Hepatocyte (in vitro differentiated cells): ENCODE results near the gene AGMAT. TPM values are rescaled to one million over a fixed set of nuclear protein-coding genes. Genes with fewer than 3 reads are reported as not detected.

Experiments used
- DNase-seq: peaks from one replicate; pipeline ENCODE4 v3.0.0-alpha.2; 2016; ENCODE audit warnings: low spot score
- H2AFZ ChIP-seq: fragments of 200-600 bp; sonication (generic); 2 replicates; pipeline ENCODE4 v1.6.0; 2016; ENCODE audit warnings: antibody characterized with exemption, mild to moderate bottlenecking
- H3K27ac ChIP-seq: fragments of 200-600 bp; sonication (generic); 2 replicates; pipeline ENCODE4 v1.5.1; 2016; ENCODE audit warnings: mild to moderate bottlenecking
- H3K27me3 ChIP-seq: fragments of 200-600 bp; sonication (generic); 2 replicates; pipeline ENCODE4 v1.6.1; 2016
- H3K36me3 ChIP-seq: fragments of 200-600 bp; sonication (generic); replicated peaks from 2 replicates; pipeline ENCODE4 v1.5.1; 2016; ENCODE audit warnings: low read depth; ENCODE audit not compliant: insufficient read depth
- H3K4me1 ChIP-seq: fragments of 200-600 bp; sonication (generic); 2 replicates; pipeline ENCODE4 v1.5.1; 2016; ENCODE audit warnings: mild to moderate bottlenecking, moderate library complexity; ENCODE audit not compliant: insufficient read depth
- H3K4me2 ChIP-seq: fragments of 200-600 bp; sonication (generic); 2 replicates; pipeline ENCODE4 v1.6.0; 2016
- H3K4me3 ChIP-seq: fragments of 200-600 bp; sonication (generic); 2 replicates; pipeline ENCODE4 v1.5.1; 2016; ENCODE audit warnings: mild to moderate bottlenecking
- H3K79me2 ChIP-seq: fragments of 200-600 bp; sonication (generic); 2 replicates; pipeline ENCODE4 v1.6.0; 2017; ENCODE audit warnings: mild to moderate bottlenecking
- H3K9me2 ChIP-seq: fragments of 200-600 bp; sonication (generic); replicated peaks from 2 replicates; pipeline ENCODE4 v1.6.0; 2017; ENCODE audit warnings: mild to moderate bottlenecking; ENCODE audit not compliant: insufficient read depth
- H3K9me3 ChIP-seq: fragments of 200-600 bp; sonication (generic); 2 replicates; pipeline ENCODE4 v1.5.1; 2016; ENCODE audit warnings: low read depth, mild to moderate bottlenecking
- H4K20me1 ChIP-seq: fragments of 200-600 bp; sonication (generic); 2 replicates; pipeline ENCODE4 v1.6.0; 2016; ENCODE audit warnings: mild to moderate bottlenecking; ENCODE audit not compliant: insufficient read depth, poor library complexity, severe bottlenecking
- EZH2 ChIP-seq: fragments of 200-600 bp; sonication (generic); IDR thresholded peaks from 2 replicates; pipeline ENCODE4 v1.6.1; 2016; ENCODE audit warnings: antibody characterized with exemption, mild to moderate bottlenecking, borderline replicate concordance
- EZH2phosphoT487 ChIP-seq: fragments of 200-600 bp; sonication (generic); IDR thresholded peaks from one replicate; pipeline ENCODE4 v1.6.1; 2018; ENCODE audit warnings: antibody characterized with exemption, mild to moderate bottlenecking, low read depth, moderate library complexity; ENCODE audit not compliant: unreplicated experiment, severe bottlenecking
- WGBS: methylation state at CpG from one replicate; pipeline ENCODE4 v1.1.6; 2016; ENCODE audit warnings: low lambda C conversion rate; ENCODE audit errors: missing lambda C conversion rate; 5-methylcytosine and 5-hydroxymethylcytosine counted together
- polyA plus RNA-seq: library from polyadenylated mRNA; unstranded; fragments of >200 nt; fragmentation: Nextera tagmentation; extraction: Ambion mirVana; gene quantifications from 2 replicates; pipeline ENCODE4 v1.2.1, GENCODE V29; 2016
- total RNA-seq: library from RNA; depleted of rRNA; stranded (reverse); fragments of >200 nt; gene quantifications from 2 replicates; pipeline ENCODE4 v1.2.3, GENCODE V29; 2014
- TF ChIP-seq, protein P1 (sequence below): fragments of 200-600 bp; sonication (generic); IDR thresholded peaks from 2 replicates; pipeline ENCODE4 v1.5.1; 2016; ENCODE audit warnings: antibody characterized with exemption, mild to moderate bottlenecking; ENCODE audit not compliant: poor library complexity

The AGMAT gene
- total and polyA plus RNA-seq, 2 experiments from 2014 or later, result 28.7 to 42.9 TPM

DNA sequence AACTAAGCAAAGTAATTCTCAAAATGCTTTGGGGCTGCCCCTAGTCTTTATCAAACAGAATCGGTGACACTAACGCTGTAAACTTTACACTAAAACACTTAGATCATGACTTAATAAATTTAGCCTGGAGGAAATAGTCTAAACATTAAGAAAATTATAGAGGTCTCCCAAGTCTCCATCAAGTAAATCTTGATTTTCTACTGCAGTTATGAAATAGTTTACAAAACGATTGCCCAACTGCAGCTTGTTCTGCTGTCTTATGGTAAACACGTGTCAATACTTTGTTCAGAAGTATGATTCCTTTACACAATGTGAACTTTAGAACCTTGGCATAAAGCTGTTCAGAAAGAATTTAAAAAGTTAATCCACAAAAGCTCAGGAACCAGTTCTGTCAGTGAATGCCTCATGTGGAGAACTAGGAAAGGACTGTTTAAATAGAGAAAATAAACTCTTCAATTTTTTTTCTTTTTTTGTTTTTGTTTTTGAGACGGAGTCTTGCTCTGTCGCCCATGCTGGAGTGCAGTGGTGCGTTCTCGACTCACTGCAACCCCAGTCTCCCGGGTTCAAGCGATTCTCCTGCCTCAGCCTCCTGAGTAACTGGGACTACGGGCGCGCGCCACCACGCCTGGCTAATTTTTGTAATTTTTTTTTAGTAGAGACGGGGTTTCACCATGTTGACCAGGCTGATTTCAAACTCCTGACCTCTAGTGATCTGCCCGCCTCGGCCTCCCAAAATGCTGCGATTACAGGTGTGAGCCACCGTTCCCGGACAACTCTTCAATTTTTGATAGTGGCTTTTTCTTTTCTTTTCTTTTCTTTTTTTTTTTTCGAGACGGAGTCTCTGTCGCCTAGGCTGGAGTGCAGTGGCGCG, 34.0 kb upstream of the AGMAT start:
- Histone ChIP-seq H3K4me1 (peaks cover 36% of the 10 kb centered on the region), H3K27ac (peak overlapping the region; percentile 99), H3K79me2 (peaks cover 58% of the 10 kb centered on the region), H3K9me2 (no peaks in the 10 kb centered on the region), H2AFZ (no peak overlapping the region), H4K20me1 (peaks cover 15% of the 10 kb centered on the region), H3K9me3 (no peaks in the 10 kb centered on the region), H3K4me3 (peak overlapping the region; percentile 92), H3K4me2 (peak overlapping the region; percentile 82), H3K36me3 (no peaks in the 10 kb centered on the region), H3K27me3 (no peaks in the 10 kb centered on the region)
- peak; percentile 64 for DNase-seq
- 74% methylated on average over 23 of the region's 26 CpGs for WGBS
- TF ChIP-seq EZH2phosphoT487, result no peak

DNA sequence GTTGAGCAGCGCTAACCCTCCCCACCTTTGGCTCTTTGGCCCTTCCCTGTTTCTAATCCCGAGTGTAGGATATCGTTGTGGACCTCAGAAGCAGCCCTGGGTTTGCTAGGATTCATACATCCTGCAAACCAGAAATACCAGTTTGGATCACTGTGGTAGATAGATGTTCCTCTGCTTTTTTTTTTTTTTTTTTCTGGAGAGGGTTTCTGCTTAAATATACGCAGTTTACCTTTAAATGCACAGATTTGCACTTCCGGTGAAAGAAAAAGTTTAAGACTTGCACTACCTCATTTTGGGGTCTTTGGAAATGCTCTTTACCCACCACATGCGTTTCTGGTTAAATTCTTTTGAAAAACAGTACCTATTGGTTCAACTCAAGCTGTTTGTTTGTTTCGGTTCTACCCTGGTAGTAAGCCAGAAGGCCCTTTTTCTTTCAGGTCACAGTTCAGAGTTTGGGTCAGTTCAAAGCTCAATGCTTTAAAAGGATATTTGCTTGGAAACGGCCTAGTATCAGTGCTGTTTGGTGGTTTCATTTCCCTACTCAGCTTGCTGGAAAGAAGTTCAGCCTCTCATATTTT, 33.3 kb upstream of the AGMAT start:
- WGBS, result 4% methylated on average over 8 of the region's 8 CpGs
- peak overlapping the region; percentile 99 for H3K27ac ChIP-seq
- H3K9me2 ChIP-seq, result no peaks in the 10 kb centered on the region
- H3K4me2 ChIP-seq, result peak overlapping the region; percentile 82
- H3K9me3 ChIP-seq, result no peaks in the 10 kb centered on the region
- peaks cover 9% of the 10 kb centered on the region for H4K20me1 ChIP-seq
- H2AFZ ChIP-seq, result peak overlapping the region; percentile 54
- H3K4me1 ChIP-seq, result peaks cover 36% of the 10 kb centered on the region
- H3K27me3 ChIP-seq, result no peaks in the 10 kb centered on the region
- H3K79me2 ChIP-seq, result peaks cover 51% of the 10 kb centered on the region
- H3K36me3 ChIP-seq, result no peaks in the 10 kb centered on the region
- DNase-seq, result no peak
- TF ChIP-seq EZH2 (no peak), EZH2phosphoT487 (no peak)
- TF ChIP-seq, protein P1, sequence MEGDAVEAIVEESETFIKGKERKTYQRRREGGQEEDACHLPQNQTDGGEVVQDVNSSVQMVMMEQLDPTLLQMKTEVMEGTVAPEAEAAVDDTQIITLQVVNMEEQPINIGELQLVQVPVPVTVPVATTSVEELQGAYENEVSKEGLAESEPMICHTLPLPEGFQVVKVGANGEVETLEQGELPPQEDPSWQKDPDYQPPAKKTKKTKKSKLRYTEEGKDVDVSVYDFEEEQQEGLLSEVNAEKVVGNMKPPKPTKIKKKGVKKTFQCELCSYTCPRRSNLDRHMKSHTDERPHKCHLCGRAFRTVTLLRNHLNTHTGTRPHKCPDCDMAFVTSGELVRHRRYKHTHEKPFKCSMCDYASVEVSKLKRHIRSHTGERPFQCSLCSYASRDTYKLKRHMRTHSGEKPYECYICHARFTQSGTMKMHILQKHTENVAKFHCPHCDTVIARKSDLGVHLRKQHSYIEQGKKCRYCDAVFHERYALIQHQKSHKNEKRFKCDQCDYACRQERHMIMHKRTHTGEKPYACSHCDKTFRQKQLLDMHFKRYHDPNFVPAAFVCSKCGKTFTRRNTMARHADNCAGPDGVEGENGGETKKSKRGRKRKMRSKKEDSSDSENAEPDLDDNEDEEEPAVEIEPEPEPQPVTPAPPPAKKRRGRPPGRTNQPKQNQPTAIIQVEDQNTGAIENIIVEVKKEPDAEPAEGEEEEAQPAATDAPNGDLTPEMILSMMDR, result no peak
- peak overlapping the region; percentile 92 for H3K4me3 ChIP-seq

DNA sequence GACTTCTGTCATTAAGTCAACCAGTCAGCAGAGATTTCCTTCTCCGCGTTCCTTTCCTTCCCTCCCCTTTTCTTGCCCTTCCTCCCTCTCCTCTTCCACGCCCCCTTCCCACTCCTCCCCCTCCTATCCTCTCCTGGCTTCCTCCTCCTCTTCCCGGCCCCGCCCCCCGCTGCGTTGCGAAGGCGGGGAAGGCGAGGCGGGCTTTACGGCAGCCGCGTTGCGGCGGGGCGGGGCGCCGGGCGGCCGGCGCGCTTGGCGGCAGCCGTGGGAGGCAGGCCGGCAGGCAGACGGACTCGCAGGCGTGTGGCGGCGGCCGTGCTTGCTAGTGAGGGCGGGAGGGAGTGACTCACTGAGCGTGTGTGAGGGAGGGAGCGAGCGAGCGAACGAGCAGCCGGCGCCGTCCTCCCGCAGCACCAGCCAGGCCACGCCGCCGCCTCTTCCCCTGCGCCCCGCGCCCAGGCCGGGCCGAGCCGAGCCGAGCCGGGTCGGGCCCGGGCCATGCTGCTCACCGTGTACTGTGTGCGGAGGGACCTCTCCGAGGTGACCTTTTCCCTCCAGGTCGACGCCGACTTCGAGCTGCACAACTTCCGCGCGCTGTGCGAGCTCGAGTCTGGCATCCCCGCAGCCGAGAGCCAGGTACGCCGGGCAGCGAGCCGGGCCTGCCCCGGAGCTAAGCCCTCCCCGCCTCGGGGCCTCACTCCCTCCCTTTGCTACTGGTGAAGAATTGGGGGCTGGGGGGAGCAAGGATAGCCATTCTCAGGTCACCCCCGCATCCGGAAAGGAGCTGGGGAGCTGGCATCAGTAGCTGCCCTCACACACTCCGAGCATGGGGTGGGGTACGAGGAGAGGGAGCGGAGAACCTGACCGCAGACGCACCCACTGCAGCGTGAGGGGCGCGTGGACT, 32.6 kb upstream of the AGMAT start, which contains the start of gene DDI2:
DDI2 (plus strand) TSS at position 286 of the 904 bp plus-strand sequence; CDS start at position 499, 213 bp downstream.
- Histone ChIP-seq H3K36me3 (no peaks in the 10 kb centered on the region), H2AFZ (peak within 1 kb of the TSS; percentile 84), H3K27me3 (no peaks in the 10 kb centered on the region), H3K9me3 (no peaks in the 10 kb centered on the region), H3K4me2 (peak within 1 kb of the TSS; percentile 82), H3K9me2 (no peaks in the 10 kb centered on the region), H3K4me3 (peak within 1 kb of the TSS; percentile 92), H3K4me1 (peaks cover 36% of the 10 kb centered on the region), H3K79me2 (peaks cover 43% of the 10 kb centered on the region), H3K27ac (peak within 1 kb of the TSS; percentile 99), H4K20me1 (peaks cover 9% of the 10 kb centered on the region)
- 1% methylated on average over 55 of the region's 86 CpGs for WGBS
- TF ChIP-seq, protein P1, result no peak
- TF ChIP-seq EZH2 (no peak), EZH2phosphoT487 (no peak)
- DNase-seq, result peak; percentile 99
